C4-2B (cell line): ENCODE data around the gene B3GALT6.

Experiments
- H3K27ac ChIP-seq: fragments of 450-650 bp; 2 replicates; pipeline ENCODE4 v1.5.1; 2017
- CTCF ChIP-seq: fragments of 450-650 bp; conservative IDR thresholded peaks from 2 replicates; pipeline ENCODE4 v1.5.1; 2017; ENCODE audit warnings: mild to moderate bottlenecking
- ZFX ChIP-seq: fragments of 450-650 bp; IDR thresholded peaks from 2 replicates; pipeline ENCODE4 v1.6.1; 2017

B3GALT6 gene

DNA sequence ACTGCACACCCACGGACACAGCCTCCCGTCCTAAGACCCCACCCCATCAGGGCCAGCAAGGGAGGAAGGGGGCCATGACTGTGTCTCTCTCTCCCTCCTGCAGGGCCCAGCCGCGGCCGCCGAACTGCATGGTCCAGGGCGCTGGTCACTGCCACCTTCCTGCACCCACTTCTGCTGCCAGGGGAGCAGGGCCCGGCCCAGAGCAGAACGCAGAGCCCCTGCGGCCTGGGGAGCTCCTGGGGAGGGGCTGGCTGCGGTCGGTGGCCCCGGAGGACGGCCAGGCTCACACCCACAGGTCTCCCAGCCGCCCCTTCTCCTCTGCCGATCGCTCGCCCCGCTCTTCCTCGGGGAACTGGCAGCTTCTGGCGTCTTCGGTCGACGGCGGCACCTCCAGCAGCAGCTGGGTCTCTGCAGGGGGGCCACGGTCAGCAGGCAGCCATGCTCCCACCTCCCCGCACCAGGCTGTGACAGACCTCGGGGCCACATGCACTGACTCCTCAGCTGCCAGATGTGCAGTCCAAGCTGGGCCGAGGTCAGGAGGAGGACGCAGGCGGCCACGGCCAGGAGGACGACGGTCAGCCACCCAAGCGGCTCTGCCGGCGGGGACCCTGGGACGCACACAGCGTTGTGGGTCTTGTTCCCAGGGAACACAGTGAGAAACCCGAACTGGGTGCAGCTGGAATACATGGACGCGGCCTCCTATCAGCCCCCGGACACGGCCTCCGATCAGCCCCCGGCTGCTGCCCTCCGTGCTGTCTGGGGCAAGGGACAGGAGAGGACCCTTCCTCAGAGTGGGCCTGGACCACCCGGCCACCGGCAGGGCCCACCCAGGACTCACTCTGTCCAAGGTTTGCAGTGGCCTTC is 28.2 kb upstream of the B3GALT6 start:
- no peak overlapping the region for H3K27ac ChIP-seq
- TF ChIP-seq ZFX = no peak
- TF ChIP-seq CTCF = no peak

DNA sequence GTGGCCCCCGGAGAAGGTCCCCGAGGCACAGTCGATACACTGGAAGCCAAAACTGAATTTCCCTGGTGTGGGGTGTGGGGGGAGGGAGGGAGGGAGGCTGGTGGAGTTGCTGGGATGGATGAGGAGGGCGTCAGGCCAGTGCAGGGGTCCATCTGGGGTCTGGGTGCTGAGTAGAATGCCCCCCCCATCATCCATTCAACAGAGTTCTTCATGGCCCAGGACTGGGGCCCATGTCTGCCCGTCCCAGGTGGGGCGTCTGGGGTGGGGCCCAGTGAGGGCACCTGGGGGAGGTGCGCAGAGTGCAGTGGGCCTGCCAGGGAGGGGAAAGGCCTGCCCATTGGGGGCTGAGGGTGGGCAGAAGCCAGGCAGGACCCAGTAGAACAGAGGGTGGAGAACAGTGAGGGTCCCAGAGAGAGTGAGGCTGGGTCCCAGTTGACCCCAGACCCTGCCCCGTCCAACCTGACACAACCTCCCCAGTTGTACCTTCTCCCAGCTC is 27.6 kb upstream of the B3GALT6 start:
- TF ChIP-seq ZFX (no peak), CTCF (no peak)

DNA sequence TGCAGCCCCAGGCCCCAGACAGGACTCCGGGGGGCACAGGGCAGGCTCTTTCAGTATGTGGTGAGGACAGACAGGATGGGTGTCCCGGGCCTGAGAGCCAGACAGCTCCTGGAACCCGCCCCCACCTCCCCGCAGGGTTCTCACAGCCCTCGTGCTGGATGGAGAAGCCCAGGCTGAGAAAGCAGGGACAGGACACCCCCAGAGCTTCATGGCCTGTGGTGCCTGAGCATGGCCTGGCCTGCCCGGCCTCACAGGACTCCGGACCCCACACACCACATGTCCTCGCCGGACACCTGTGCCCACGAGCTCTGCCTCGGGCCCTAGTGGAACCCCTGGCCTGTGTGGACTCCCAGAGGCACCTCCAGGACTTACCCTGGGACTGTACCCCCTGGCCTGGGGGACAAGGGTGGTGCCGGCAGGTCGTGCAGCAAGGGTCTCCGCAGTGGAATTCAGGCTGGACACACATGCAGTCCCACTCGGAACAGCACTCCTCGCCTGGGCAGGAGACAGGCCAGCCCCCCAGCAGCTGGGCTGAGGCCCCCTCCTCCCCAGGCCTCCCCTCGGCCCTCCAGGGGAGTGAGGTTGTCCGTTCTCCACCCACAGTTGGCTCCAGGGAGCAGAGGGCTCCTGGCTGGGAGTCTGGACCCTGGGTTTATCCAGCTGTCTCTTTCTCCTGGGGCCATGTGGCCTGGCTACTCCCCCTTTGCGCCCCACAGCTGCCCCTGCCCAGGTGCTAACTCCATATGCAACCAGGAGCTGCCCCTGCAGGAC is 26.9 kb upstream of the B3GALT6 start:
- H3K27ac ChIP-seq = peak overlapping the region; percentile 27; the same call in 1 of the 2 replicates
- TF ChIP-seq ZFX (no peak), CTCF (no peak)

More for the DNA sequence above, 27.6 kb upstream of the B3GALT6 start:
- no peak overlapping the region for H3K27ac ChIP-seq

DNA sequence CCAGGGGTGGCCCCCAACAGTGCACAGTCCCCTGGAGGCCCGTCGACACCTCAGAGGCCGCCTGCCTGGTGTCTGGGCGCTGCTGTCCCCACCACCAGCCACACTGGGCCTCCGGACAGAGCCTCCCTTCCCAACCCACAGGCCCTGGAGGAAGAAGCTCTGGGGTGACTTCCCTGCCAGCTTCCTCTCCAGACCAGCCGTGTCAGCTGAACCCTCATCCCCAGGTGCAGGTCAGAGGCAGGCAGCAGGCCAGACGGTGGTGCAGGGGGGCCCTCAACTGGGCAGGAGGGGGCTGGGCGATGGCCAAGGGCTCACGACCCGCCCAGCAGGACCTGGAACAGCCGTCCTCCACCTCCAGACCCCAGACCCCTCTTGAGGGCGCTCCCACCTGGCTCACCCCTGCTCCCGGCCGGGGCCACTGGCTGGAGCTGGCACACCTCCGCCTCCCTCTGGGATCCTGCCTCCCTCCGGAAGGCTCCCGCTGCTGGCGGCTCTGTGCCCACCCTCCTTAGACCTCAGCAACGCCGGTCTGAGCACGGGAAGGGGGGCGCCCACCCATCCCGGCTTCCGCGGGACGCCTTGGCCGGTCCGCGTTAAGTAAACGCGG is 26.2 kb upstream of the B3GALT6 start:
- peak overlapping the region; percentile 27 for H3K27ac ChIP-seq
- no peak for TF ChIP-seq ZFX
- TF ChIP-seq CTCF = no peak

DNA sequence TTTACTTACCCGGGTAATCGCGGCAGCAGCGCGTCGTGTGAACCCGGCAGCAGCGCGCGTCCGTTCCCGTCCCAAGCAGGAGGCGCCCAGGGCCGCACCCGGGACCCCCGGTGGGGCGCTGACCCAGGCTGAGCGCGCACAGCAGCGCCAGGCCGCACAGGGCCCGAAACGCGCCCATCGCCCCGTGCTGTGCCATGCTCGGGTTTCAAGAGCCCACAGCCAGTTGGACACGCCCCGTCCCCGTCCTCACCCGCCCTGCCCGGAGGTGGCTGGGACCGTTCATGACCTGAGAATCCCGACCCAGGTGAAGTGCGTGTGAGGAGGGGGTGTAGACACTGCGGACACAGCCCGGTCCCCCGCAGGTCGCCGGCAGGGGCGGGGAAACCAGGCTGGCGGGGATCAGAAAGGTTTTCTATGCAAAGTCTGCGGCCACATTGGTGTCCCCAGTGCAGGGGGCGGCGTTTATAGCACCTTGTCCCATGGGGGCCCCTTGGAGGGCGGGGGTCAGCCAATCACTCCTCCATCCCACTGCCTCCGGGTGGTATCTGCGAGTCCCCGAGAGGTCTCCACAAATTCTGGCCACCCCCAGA is 25.6 kb upstream of the B3GALT6 start, which contains the start of gene TNFRSF18:
TNFRSF18 (minus strand) TSS at position 217 of the 590 bp plus-strand sequence; CDS start at position 196, 21 bp downstream.
- peak; percentile 46; the same call in 1 of the 2 replicates for TF ChIP-seq ZFX
- TF ChIP-seq CTCF = no peak

DNA sequence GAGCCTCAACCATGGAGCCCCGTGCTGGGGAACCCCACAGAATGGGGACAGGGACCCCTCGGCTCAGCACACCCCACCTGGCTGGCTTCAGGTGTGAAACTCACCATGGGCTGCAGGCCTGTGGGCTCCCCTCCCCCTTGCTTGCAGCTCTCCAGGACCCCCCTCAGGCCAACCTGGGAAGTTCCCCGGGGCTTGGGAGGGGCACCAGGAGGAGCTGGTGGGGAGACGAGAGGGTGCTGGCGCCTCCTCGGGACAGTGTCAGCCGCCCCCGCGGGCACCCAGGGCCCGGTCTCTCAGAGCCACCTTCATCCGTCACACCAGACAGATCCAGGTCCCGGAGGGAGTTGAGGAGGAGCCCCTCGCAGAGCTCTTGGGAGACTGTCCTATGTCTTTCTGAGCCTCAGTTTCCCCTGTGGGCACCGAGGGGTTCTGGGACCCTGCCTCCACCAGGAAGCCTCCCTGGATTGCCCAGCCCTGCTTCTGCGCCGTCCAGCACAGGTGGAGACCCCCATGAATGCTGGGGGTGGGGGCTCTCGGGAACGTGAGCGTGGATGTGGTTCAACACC is 25.0 kb upstream of the B3GALT6 start:
- TF ChIP-seq CTCF = no peak
- no peak for TF ChIP-seq ZFX
- H3K27ac ChIP-seq = no peak overlapping the region

More for the DNA sequence above, 25.6 kb upstream of the B3GALT6 start, which contains the start of gene TNFRSF18:
- H3K27ac ChIP-seq = peak within 1 kb of the TSS; percentile 27
